HEK293 (cell line): ENCODE results near the gene TSC22D2.

Source experiments
- AEBP2 ChIP-seq: fragments of 450-650 bp; formaldehyde crosslinking; IDR thresholded peaks from 2 replicates; pipeline ENCODE4 v1.5.1; 2016; ENCODE audit warnings: missing biosample characterization, missing genetic modification characterization, borderline replicate concordance
- GLIS2 ChIP-seq: fragments of 450-650 bp; formaldehyde crosslinking; IDR thresholded peaks from 2 replicates; pipeline ENCODE4 v1.5.1; 2016; ENCODE audit warnings: missing biosample characterization, missing genetic modification characterization
- PATZ1 ChIP-seq: fragments of 450-650 bp; formaldehyde crosslinking; IDR thresholded peaks from 2 replicates; pipeline ENCODE4 v1.5.1; 2016; ENCODE audit warnings: missing biosample characterization, missing genetic modification characterization
- PBX3 ChIP-seq: sonication (generic); formaldehyde crosslinking; IDR thresholded peaks from 2 replicates; pipeline ENCODE4 v1.8.1; 2022; ENCODE audit warnings: mild to moderate bottlenecking, moderate library complexity, missing genetic modification reagents
- PRDM4 ChIP-seq: fragments of 450-650 bp; formaldehyde crosslinking; IDR thresholded peaks from 2 replicates; pipeline ENCODE4 v1.5.1; 2017; ENCODE audit warnings: missing biosample characterization, missing genetic modification characterization
- SCRT2 ChIP-seq: fragments of 450-650 bp; formaldehyde crosslinking; IDR thresholded peaks from 2 replicates; pipeline ENCODE4 v1.5.1; 2016; ENCODE audit warnings: missing biosample characterization, missing genetic modification characterization
- ZBTB17 ChIP-seq: fragments of 450-650 bp; formaldehyde crosslinking; IDR thresholded peaks from 2 replicates; pipeline ENCODE4 v1.5.1; 2016; ENCODE audit warnings: missing biosample characterization, missing genetic modification characterization
- ZFP69B ChIP-seq: fragments of 450-650 bp; formaldehyde crosslinking; IDR thresholded peaks from 2 replicates; pipeline ENCODE4 v1.5.1; 2016; ENCODE audit warnings: missing biosample characterization, missing genetic modification characterization
- ZNF274 ChIP-seq, 2 experiments: fragments of 200-500 bp in 1 of 2; fragments of 450-650 bp in 1 of 2; sonication (Bioruptor generic) in 1 of 2; formaldehyde crosslinking in 1 of 2; IDR thresholded peaks; 2 replicates each; pipeline versions ENCODE4 v1.5.1 to v1.6.1; 2014 to 2016; ENCODE audit warnings: borderline replicate concordance in 1 of 2, inconsistent platforms in 1 of 2, low read length in 1 of 2, missing biosample characterization in 1 of 2, missing genetic modification characterization in 1 of 2
- ZNF311 ChIP-seq: fragments of 450-650 bp; formaldehyde crosslinking; IDR thresholded peaks from 2 replicates; pipeline ENCODE4 v1.5.1; 2017; ENCODE audit warnings: missing biosample characterization, missing genetic modification characterization, borderline replicate concordance
- ZNF391 ChIP-seq: fragments of 450-650 bp; formaldehyde crosslinking; IDR thresholded peaks from 2 replicates; pipeline ENCODE4 v1.5.1; 2016; ENCODE audit warnings: low read depth, missing biosample characterization, missing genetic modification characterization, borderline replicate concordance
- ZNF548 ChIP-seq: fragments of 450-650 bp; formaldehyde crosslinking; IDR thresholded peaks from 2 replicates; pipeline ENCODE4 v1.5.1; 2016; ENCODE audit warnings: missing biosample characterization, missing genetic modification characterization
- ZNF571 ChIP-seq: fragments of 450-650 bp; formaldehyde crosslinking; IDR thresholded peaks from 2 replicates; pipeline ENCODE4 v1.5.0; 2017; ENCODE audit warnings: missing biosample characterization, missing genetic modification characterization
- ZNF585B ChIP-seq: fragments of 450-650 bp; formaldehyde crosslinking; IDR thresholded peaks from 2 replicates; pipeline ENCODE4 v1.5.1; 2016; ENCODE audit warnings: missing biosample characterization, missing genetic modification characterization
- ZNF664 ChIP-seq: fragments of 450-650 bp; formaldehyde crosslinking; IDR thresholded peaks from 2 replicates; pipeline ENCODE4 v1.5.1; 2016; ENCODE audit warnings: missing biosample characterization, missing genetic modification characterization
- ZNF785 ChIP-seq: fragments of 450-650 bp; formaldehyde crosslinking; IDR thresholded peaks from 2 replicates; pipeline ENCODE4 v1.5.1; 2016; ENCODE audit warnings: missing biosample characterization, missing genetic modification characterization
- ZSCAN4 ChIP-seq: fragments of 450-650 bp; formaldehyde crosslinking; IDR thresholded peaks from 2 replicates; pipeline ENCODE4 v1.5.1; 2017; ENCODE audit warnings: missing biosample characterization, missing genetic modification characterization
- TF ChIP-seq, protein P1 (sequence below): fragments of 450-650 bp; formaldehyde crosslinking; conservative IDR thresholded peaks from 2 replicates; pipeline ENCODE4 v1.5.1; 2016; ENCODE audit warnings: low read depth, missing biosample characterization, missing genetic modification characterization
- TF ChIP-seq, protein P2 (sequence below): fragments of 450-650 bp; formaldehyde crosslinking; conservative IDR thresholded peaks from 2 replicates; pipeline ENCODE4 v1.5.1; 2016; ENCODE audit warnings: low read depth, missing biosample characterization, missing genetic modification characterization

Gene TSC22D2

DNA sequence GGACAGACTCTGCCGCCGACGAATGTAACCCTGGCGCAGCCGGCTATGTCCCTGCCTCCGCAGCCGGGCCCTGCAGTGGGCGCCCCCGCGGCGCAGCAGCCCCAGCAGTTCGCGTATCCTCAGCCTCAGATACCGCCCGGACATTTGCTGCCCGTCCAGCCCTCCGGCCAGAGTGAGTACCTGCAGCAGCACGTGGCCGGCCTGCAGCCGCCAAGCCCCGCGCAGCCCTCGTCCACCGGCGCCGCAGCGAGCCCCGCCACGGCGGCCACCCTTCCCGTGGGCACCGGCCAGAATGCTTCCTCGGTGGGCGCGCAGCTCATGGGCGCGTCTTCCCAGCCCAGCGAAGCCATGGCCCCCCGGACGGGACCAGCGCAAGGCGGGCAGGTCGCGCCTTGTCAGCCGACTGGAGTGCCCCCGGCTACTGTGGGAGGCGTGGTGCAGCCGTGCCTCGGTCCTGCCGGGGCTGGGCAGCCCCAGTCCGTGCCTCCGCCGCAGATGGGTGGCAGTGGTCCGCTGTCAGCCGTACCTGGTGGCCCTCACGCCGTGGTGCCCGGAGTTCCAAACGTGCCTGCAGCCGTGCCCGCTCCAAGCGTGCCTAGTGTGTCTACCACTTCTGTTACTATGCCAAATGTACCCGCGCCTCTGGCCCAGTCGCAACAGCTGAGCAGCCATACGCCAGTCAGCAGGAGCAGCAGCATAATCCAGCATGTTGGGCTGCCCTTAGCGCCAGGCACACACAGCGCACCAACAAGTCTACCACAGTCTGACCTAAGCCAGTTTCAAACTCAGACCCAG, 2.4 kb downstream of the TSC22D2 start (continued):
- TF ChIP-seq, protein P1, sequence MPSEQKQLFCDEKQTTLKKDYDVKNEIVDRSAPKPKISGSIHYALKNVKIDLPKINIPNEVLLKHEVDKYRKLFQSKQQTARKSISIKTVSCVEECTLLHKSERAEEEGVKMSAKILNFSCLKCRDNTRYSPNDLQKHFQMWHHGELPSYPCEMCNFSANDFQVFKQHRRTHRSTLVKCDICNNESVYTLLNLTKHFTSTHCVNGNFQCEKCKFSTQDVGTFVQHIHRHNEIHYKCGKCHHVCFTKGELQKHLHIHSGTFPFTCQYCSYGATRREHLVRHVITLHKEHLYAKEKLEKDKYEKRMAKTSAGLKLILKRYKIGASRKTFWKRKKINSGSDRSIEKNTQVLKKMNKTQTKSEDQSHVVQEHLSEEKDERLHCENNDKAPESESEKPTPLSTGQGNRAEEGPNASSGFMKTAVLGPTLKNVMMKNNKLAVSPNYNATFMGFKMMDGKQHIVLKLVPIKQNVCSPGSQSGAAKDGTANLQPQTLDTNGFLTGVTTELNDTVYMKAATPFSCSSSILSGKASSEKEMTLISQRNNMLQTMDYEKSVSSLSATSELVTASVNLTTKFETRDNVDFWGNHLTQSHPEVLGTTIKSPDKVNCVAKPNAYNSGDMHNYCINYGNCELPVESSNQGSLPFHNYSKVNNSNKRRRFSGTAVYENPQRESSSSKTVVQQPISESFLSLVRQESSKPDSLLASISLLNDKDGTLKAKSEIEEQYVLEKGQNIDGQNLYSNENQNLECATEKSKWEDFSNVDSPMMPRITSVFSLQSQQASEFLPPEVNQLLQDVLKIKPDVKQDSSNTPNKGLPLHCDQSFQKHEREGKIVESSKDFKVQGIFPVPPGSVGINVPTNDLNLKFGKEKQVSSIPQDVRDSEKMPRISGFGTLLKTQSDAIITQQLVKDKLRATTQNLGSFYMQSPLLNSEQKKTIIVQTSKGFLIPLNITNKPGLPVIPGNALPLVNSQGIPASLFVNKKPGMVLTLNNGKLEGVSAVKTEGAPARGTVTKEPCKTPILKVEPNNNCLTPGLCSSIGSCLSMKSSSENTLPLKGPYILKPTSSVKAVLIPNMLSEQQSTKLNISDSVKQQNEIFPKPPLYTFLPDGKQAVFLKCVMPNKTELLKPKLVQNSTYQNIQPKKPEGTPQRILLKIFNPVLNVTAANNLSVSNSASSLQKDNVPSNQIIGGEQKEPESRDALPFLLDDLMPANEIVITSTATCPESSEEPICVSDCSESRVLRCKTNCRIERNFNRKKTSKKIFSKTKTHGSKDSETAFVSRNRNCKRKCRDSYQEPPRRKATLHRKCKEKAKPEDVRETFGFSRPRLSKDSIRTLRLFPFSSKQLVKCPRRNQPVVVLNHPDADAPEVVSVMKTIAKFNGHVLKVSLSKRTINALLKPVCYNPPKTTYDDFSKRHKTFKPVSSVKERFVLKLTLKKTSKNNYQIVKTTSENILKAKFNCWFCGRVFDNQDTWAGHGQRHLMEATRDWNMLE (tag by site-specific recombination): no peak
- TF ChIP-seq ZNF571 (tag by site-specific recombination) (no peak), ZFP69B (no peak), ZNF311 (tag by site-specific recombination) (no peak), ZNF785 (tag by site-specific recombination) (no peak), AEBP2 (no peak), ZNF391 (tag by site-specific recombination) (no peak), GLIS2 (tag by site-specific recombination) (peak; percentile 65), ZNF585B (tag by site-specific recombination) (no peak; the same call in 1 of the 2 replicates), ZSCAN4 (tag by site-specific recombination) (no peak), PBX3 (no peak), ZNF274 (IDR thresholded peaks at IDR 0.05; ENCODE audit: low read length) (no peak), ZNF274 (tag by site-specific recombination; IDR thresholded peaks at IDR 0.05; ENCODE audit: borderline replicate concordance) (no peak), SCRT2 (tag by site-specific recombination) (peak; percentile 92; the same call in 1 of the 2 replicates), PRDM4 (no peak), ZBTB17 (tag by site-specific recombination) (peak; percentile 27; the same call in 1 of the 2 replicates), ZNF548 (tag by site-specific recombination) (no peak), PATZ1 (tag by site-specific recombination) (no peak), ZNF664 (tag by site-specific recombination) (no peak)
- TF ChIP-seq, protein P2, sequence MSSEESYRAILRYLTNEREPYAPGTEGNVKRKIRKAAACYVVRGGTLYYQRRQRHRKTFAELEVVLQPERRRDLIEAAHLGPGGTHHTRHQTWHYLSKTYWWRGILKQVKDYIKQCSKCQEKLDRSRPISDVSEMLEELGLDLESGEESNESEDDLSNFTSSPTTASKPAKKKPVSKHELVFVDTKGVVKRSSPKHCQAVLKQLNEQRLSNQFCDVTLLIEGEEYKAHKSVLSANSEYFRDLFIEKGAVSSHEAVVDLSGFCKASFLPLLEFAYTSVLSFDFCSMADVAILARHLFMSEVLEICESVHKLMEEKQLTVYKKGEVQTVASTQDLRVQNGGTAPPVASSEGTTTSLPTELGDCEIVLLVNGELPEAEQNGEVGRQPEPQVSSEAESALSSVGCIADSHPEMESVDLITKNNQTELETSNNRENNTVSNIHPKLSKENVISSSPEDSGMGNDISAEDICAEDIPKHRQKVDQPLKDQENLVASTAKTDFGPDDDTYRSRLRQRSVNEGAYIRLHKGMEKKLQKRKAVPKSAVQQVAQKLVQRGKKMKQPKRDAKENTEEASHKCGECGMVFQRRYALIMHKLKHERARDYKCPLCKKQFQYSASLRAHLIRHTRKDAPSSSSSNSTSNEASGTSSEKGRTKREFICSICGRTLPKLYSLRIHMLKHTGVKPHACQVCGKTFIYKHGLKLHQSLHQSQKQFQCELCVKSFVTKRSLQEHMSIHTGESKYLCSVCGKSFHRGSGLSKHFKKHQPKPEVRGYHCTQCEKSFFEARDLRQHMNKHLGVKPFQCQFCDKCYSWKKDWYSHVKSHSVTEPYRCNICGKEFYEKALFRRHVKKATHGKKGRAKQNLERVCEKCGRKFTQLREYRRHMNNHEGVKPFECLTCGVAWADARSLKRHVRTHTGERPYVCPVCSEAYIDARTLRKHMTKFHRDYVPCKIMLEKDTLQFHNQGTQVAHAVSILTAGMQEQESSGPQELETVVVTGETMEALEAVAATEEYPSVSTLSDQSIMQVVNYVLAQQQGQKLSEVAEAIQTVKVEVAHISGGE (tag by site-specific recombination): no peak
